Astrocyte (in vitro differentiated cells and primary cell): Measurements from ENCODE around the gene PRAC1.

Experiments used
- EZH2 ChIP-seq: IDR thresholded peaks from 2 replicates; pipeline ENCODE4 v1.6.1; 2012; ENCODE audit warnings: mild to moderate bottlenecking, low read length, inconsistent platforms; ENCODE audit not compliant: insufficient read depth
- TF ChIP-seq, protein P1 (sequence below): IDR thresholded peaks from 2 replicates; pipeline ENCODE4 v1.5.1; 2011; ENCODE audit warnings: low read depth, mild to moderate bottlenecking, inconsistent platforms, low read length, moderate library complexity; ENCODE audit not compliant: insufficient read depth

DNA sequence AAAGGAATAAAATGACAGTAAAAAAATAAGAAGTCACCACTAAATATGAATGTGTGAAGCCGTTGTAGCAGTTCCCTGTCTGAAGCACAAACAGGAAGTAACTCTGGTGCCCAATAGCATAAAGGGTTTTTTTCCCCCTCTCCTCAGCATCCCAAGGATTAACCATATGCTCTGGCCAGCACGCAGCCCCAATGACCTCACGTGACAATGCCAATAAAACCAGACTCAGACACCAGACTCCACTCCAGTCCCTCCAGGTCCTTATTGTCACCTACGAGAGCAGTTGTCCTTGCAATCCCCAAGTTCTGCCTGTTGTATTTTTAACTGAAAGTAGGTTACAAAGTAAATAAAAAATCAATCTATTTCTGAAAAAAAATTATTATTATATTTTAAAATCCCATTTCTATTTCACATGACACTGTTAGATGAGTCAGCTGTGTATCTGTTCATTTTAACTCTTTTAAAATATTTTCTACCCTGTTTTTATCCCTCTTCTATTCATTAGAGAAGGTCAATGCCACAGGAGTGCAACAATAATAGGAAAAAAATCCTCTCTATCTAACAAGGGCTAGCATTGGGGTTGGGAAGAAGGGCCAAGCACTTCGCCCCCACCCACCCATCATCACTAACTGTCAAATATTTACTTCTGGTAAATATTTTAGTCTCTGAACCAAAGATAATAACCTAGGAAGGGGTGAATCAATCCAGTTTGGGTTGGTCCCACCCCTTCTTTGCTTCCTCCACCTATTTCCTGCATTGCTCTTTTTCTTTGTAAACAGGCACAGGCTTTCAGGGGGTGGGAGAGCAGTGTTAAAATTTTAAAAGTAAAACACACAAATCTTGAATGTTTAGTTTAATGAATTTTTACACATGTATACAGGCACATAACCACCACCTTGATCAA lies 6.6 kb downstream of the PRAC1 start:
- TF ChIP-seq, protein P1, sequence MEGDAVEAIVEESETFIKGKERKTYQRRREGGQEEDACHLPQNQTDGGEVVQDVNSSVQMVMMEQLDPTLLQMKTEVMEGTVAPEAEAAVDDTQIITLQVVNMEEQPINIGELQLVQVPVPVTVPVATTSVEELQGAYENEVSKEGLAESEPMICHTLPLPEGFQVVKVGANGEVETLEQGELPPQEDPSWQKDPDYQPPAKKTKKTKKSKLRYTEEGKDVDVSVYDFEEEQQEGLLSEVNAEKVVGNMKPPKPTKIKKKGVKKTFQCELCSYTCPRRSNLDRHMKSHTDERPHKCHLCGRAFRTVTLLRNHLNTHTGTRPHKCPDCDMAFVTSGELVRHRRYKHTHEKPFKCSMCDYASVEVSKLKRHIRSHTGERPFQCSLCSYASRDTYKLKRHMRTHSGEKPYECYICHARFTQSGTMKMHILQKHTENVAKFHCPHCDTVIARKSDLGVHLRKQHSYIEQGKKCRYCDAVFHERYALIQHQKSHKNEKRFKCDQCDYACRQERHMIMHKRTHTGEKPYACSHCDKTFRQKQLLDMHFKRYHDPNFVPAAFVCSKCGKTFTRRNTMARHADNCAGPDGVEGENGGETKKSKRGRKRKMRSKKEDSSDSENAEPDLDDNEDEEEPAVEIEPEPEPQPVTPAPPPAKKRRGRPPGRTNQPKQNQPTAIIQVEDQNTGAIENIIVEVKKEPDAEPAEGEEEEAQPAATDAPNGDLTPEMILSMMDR = no peak
- no peak for TF ChIP-seq EZH2
